GM12878 (cell line): ENCODE measurements around the gene MYO1D. TPM values are rescaled to one million over a fixed set of nuclear protein-coding genes. Genes with fewer than 3 reads are reported as not detected.
A peak's percentile ranks its signal among the peaks of the same experiment; 100 is the strongest.

Experiments used
- BCL11A ChIP-seq: IDR thresholded peaks from 2 replicates; pipeline ENCODE4 v1.6.1; 2011; ENCODE audit warnings: low read depth, low read length
- BHLHE40 ChIP-seq, 2 experiments: fragments of 450-650 bp in 1 of 2; IDR thresholded peaks; 2 replicates each; pipeline ENCODE4 v1.6.1; 2011 to 2017; ENCODE audit warnings: low read depth in 2 of 2, borderline replicate concordance in 1 of 2, improper control_type of control experiment in 1 of 2, low read length in 1 of 2, mild to moderate bottlenecking in 1 of 2
- CEBPB ChIP-seq, 2 experiments: fragments of 150-350 bp in 1 of 2; IDR thresholded peaks; 2 replicates each; pipeline ENCODE4 v1.6.1; 2012 to 2014; ENCODE audit warnings: low read depth in 2 of 2, low read length in 2 of 2, borderline replicate concordance in 1 of 2, inconsistent platforms in 1 of 2
- CHD1 ChIP-seq: IDR thresholded peaks from 2 replicates; pipeline ENCODE4 v1.6.1; 2012; ENCODE audit warnings: low read depth, low read length, improper control_type of control experiment
- CHD4 ChIP-seq: fragments of 200-600 bp; sonication (generic); IDR thresholded peaks from 2 replicates; pipeline ENCODE4 v1.6.1; 2016; ENCODE audit warnings: mild to moderate bottlenecking
- CREB1 ChIP-seq: IDR thresholded peaks from 2 replicates; pipeline ENCODE4 v1.6.1; 2012; ENCODE audit warnings: low read depth, mild to moderate bottlenecking, inconsistent platforms
- DPF2 ChIP-seq: fragments of 450-650 bp; IDR thresholded peaks from 2 replicates; pipeline ENCODE4 v1.6.1; 2017; ENCODE audit warnings: mild to moderate bottlenecking
- HDGF ChIP-seq: fragments of 450-650 bp; IDR thresholded peaks from 2 replicates; pipeline ENCODE4 v1.6.1; 2016; ENCODE audit warnings: antibody characterized with exemption
- JUNB ChIP-seq: IDR thresholded peaks from 2 replicates; pipeline ENCODE4 v1.6.1; 2016; ENCODE audit warnings: antibody characterized with exemption, mild to moderate bottlenecking
- KDM1A ChIP-seq: fragments of 200-600 bp; sonication (generic); IDR thresholded peaks from 2 replicates; pipeline ENCODE4 v1.6.1; 2016; ENCODE audit warnings: borderline replicate concordance
- KLF5 ChIP-seq: fragments of 450-650 bp; IDR thresholded peaks from 2 replicates; pipeline ENCODE4 v1.6.1; 2014; ENCODE audit warnings: mild to moderate bottlenecking; ENCODE audit not compliant: partially characterized antibody
- MLLT1 ChIP-seq: fragments of 450-650 bp; IDR thresholded peaks from 2 replicates; pipeline ENCODE4 v1.6.1; 2016; ENCODE audit warnings: mild to moderate bottlenecking
- NR2C1 ChIP-seq: fragments of 450-650 bp; IDR thresholded peaks from 2 replicates; pipeline ENCODE4 v1.6.1; 2017; ENCODE audit warnings: antibody characterized with exemption, mild to moderate bottlenecking, moderate library complexity
- PAX5 ChIP-seq: IDR thresholded peaks from 2 replicates; pipeline ENCODE4 v1.6.1; 2011; ENCODE audit warnings: low read depth, low read length, borderline replicate concordance
- RELA ChIP-seq: fragments of 450-650 bp; IDR thresholded peaks from 2 replicates; pipeline ENCODE4 v1.8.0; 2014; ENCODE audit warnings: borderline replicate concordance; ENCODE audit not compliant: partially characterized antibody
- SMC3 ChIP-seq: IDR thresholded peaks from 2 replicates; pipeline ENCODE4 v1.6.1; 2011; ENCODE audit warnings: low read length, improper control_type of control experiment, borderline replicate concordance
- SREBF1 ChIP-seq: IDR thresholded peaks from 2 replicates; pipeline ENCODE4 v1.6.1; 2012; ENCODE audit warnings: mild to moderate bottlenecking, low read length
- STAT3 ChIP-seq: IDR thresholded peaks from 2 replicates; pipeline ENCODE4 v1.6.1; 2011; ENCODE audit warnings: low read depth, low read length, improper control_type of control experiment
- SUPT20H ChIP-seq: IDR thresholded peaks from 2 replicates; pipeline ENCODE4 v1.6.1; 2011; ENCODE audit warnings: low read depth, mild to moderate bottlenecking, low read length, moderate library complexity, borderline replicate concordance; ENCODE audit not compliant: control insufficient read depth
- SUZ12 ChIP-seq: fragments of 200-600 bp; sonication (generic); IDR thresholded peaks from one replicate; pipeline ENCODE4 v1.6.1; 2018; ENCODE audit warnings: antibody characterized with exemption, mild to moderate bottlenecking; ENCODE audit not compliant: unreplicated experiment
- YY1 ChIP-seq: IDR thresholded peaks from 2 replicates; pipeline ENCODE4 v1.6.1; 2011; ENCODE audit warnings: low read depth, mild to moderate bottlenecking, low read length
- ZNF207 ChIP-seq: fragments of 450-650 bp; IDR thresholded peaks from 2 replicates; pipeline ENCODE4 v1.6.1; 2014; ENCODE audit warnings: antibody characterized with exemption, mild to moderate bottlenecking, borderline replicate concordance
- ZNF24 ChIP-seq: fragments of 450-650 bp; IDR thresholded peaks from 2 replicates; pipeline ENCODE4 v1.6.1; 2017; ENCODE audit warnings: antibody characterized with exemption, mild to moderate bottlenecking
- ZNF274 ChIP-seq: IDR thresholded peaks from one replicate; pipeline ENCODE4 v1.8.0; 2011; ENCODE audit not compliant: insufficient read length, insufficient read depth
- ZNF592 ChIP-seq: fragments of 450-650 bp; IDR thresholded peaks from 2 replicates; pipeline ENCODE4 v1.6.1; 2017; ENCODE audit warnings: mild to moderate bottlenecking, moderate library complexity
- ZNF622 ChIP-seq: fragments of 450-650 bp; IDR thresholded peaks from 2 replicates; pipeline ENCODE4 v1.6.1; 2017; ENCODE audit warnings: mild to moderate bottlenecking, inconsistent platforms
- polyA plus RNA-seq, 11 experiments: library from polyadenylated mRNA; depleted of rRNA in 4 of 11; unstranded in 6 of 11; stranded (reverse) in 5 of 11; fragments of >200 nt; fragmentation: Nextera tagmentation in 4 of 11; fragmentation: Illumina TruSeq in 1 of 11; extraction: Ambion mirVana in 4 of 11; extraction: Trizol in 1 of 11; gene quantifications; 1 replicate in 1 of 11; 2 replicates in 10 of 11; pipeline versions ENCODE4 v1.2.1 to v1.2.3, GENCODE V29; 2011 to 2016; ENCODE audit warnings: inconsistent platforms in 2 of 11, missing spikeins in 2 of 11, low read depth in 1 of 11
- total RNA-seq, 4 experiments: library from RNA; depleted of rRNA in 3 of 4; stranded (reverse); fragments of >200 nt in 3 of 4; fragmentation: Illumina TruSeq in 1 of 4; extraction: Trizol in 1 of 4; gene quantifications; 2 replicates each; pipeline versions ENCODE4 v1.2.1 to v1.2.3, GENCODE V29; 2013 to 2021

The MYO1D gene
- total and polyA plus RNA-seq, 10 of the 15 experiments (the other 5 are each of a cell fraction or from before 2014, with no cell fraction given): 1.8 to 37.7 (median 25.4) TPM

GRCh38 chr17:32515677-32516383 is 361.1 kb downstream of the MYO1D start (continued):
- TF ChIP-seq ZNF622: no peak
- TF ChIP-seq SREBF1: no peak
- TF ChIP-seq SMC3: peak; percentile 9; the same call in 1 of the 2 replicates
- TF ChIP-seq SUPT20H: no peak
- 0 out of 2 replicates have a peak, but pooled peaks have one; percentile 3 for TF ChIP-seq BCL11A
- TF ChIP-seq ZNF24: no peak; the same call in 1 of the 2 replicates
- TF ChIP-seq SUZ12: no peak
- peak; percentile 76 for TF ChIP-seq RELA
- peak in 1 of 2 experiments; percentile 56; a peak in 1 of 4 replicates for TF ChIP-seq CEBPB (IDR thresholded peaks at IDR 0.05; ENCODE audit: borderline replicate concordance in 1 of 2, low read depth in 2 of 2, low read length in 2 of 2)
- no peak for TF ChIP-seq NR2C1
- TF ChIP-seq MLLT1: peak; percentile 44; the same call in 1 of the 2 replicates
- no peak for TF ChIP-seq CHD1
- no peak for TF ChIP-seq CHD4
- peak; percentile 50; the same call in 1 of the 2 replicates for TF ChIP-seq YY1
- TF ChIP-seq JUNB: peak; percentile 64
- TF ChIP-seq HDGF: no peak
- no peak for TF ChIP-seq ZNF274
- TF ChIP-seq ZNF207: no peak
- TF ChIP-seq KLF5: no peak
- TF ChIP-seq PAX5: peak; percentile 62; the same call in 1 of the 2 replicates
- peak; percentile 48 for TF ChIP-seq DPF2
- peak; percentile 49; the same call in 1 of the 2 replicates for TF ChIP-seq STAT3
- peak; percentile 12; the same call in 1 of the 2 replicates for TF ChIP-seq ZNF592
- TF ChIP-seq CREB1: peak; percentile 42; the same call in 1 of the 2 replicates
- peak; percentile 58 to 60 for TF ChIP-seq BHLHE40 (IDR thresholded peaks at IDR 0.05; ENCODE audit: borderline replicate concordance in 1 of 2, low read depth in 2 of 2, low read length in 1 of 2)
- no peak for TF ChIP-seq KDM1A
